ENCODE data around the gene SLITRK1. TPM values are rescaled to one million over a fixed set of nuclear protein-coding genes. Genes with fewer than 3 reads are reported as not detected.

The SLITRK1 gene
- total and polyA plus RNA-seq, 5 donors from 2014 or later: not detected

DNA sequence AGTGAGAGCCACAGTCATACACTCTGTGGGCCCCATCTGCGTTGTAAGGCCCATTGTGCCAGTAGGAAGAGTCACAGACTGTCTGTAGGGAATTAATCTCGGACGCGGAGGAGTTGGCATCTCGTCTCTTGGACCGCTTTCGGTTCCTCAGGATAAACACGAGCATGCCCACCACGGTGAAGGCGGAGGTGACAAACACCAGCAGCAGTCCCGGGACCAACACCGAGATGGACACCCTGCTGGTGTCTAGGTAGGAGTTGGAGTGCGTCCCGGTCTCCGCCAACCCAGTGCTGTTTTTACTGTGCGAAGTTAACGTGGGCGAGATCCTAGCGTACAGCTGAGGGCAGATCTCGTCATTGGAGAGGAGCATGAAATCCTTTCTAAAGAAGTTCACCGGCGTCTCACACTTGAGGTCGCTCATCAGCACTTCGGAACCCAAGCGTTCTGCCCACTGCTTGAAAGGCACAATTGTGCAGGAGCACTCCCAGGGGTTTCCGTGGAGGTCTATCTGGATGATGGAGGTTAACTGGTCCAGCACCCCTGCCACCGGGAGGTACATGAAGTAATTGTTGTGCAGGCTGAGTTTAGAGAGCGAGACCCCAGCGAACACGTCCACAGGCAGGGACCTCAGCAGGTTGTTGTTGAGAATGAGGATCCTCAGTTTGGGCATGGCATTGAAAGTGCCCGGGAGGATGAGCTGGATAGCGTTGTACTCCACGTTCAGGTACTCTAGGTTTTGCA, 2.7 kb downstream of the SLITRK1 start:
- peaks cover 0 to 25% (median 0%) of the 10 kb centered on the region in 4 donors for H3K4me1 Mint-ChIP-seq
- Histone ChIP-seq H3K4me1 (ENCODE audit: control insufficient read depth, insufficient read depth, low read length, poor library complexity, severe bottlenecking) (no peaks in the 10 kb centered on the region), H3K27me3 (ENCODE audit: control insufficient read depth, insufficient read depth, low read length) (peaks cover 2% of the 10 kb centered on the region), H3K36me3 (ENCODE audit: control insufficient read depth, insufficient read depth, low read length) (no peaks in the 10 kb centered on the region), H3K27ac (ENCODE audit: insufficient read depth, low read length, poor library complexity, severe bottlenecking) (no peak overlapping the region), H3K9me3 (ENCODE audit: control insufficient read depth in 2 of 2, low read length in 2 of 2) (no peaks in the 10 kb centered on the region), H3K4me3 (ENCODE audit: low read depth, low read length) (no peak overlapping the region)
- no peak for ATAC-seq (ENCODE audit: low read depth in 2 of 2)
- H3K27ac Mint-ChIP-seq: no peak overlapping the region
- peak overlapping the region in 2 of 4 donors; percentile 37 to 54 for H3K4me3 Mint-ChIP-seq
- H3K36me3 Mint-ChIP-seq: no peaks in the 10 kb centered on the region
- H3K27me3 Mint-ChIP-seq: peaks cover 53% of the 10 kb centered on the region
- peak in 1 of 3 donors; percentile 2 for DNase-seq
- H3K9me3 Mint-ChIP-seq: peaks cover 1 to 17% (median 4%) of the 10 kb centered on the region in 7 donors

DNA sequence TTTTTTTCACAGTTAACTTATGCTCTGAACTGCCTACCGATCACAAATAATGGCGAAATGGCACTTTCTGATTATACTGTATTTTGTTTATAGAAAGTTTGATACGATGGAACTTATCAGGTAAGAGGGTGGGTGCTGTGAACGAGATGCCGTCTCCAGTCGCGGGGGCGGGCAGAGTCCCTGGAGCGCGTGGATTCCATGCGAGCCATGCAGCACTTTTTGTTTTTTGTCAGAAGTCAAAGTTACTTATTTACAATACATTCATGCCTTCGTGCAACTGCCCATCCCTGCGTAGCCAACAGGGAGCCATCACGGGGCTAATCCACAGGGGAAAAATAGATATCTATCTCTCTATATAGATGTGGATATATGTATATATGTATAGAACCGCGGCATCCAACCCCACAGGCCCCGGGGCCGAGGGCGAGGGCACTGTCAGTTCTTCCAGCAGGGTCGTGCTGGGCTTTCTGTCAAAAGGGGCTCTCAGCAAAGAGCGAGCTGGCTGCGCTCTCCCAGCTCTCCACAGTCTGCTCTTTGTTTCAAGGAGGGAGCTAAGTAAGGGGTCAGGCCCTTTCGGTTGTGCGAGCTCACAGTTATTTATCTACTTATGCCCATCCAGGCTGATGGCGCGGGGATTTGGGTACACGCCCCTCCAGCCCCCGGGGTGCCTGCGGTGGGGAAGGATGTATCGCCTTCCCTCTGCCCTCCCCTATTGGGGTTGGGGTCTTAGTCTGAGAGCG, 3.4 kb downstream of the SLITRK1 start:
- Mint-ChIP-seq H3K27ac (no peak overlapping the region), H3K27me3 (peaks cover 50% of the 10 kb centered on the region)

DNA sequence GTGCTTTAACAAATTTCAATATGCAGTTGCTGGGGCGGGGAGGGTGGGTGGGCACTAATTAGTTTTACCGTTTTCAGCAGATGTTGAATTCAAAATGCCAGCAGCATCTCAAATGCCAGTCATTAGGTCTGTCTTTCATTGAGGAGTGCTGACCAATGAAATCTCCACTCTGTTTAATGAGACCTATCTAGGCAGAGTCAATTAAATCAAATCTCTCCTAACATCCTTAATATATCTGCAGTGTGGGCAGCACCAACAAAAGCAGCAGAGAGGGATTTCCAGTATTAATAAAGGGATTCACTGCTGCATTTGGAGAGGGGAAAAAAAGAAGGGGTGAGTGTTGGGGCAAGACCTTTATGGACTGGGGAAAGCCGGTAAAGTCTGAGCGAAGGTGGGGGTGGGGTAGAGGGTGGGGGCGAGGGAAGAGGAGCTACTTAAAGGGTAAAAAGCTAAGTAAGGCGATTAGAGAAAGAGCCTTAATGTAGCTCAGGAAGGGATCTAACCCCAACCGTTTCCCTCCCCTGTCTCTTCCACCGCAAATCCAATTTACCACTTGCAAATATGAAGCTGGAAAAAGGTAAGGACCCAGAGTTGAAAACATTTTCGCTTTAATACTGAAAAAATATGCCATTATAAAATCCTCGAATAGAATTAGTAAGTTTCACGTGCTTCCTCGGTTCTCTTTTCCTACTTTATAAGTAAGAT, 4.5 kb downstream of the SLITRK1 start:
- Mint-ChIP-seq H3K27ac (no peak overlapping the region), H3K27me3 (peaks cover 39% of the 10 kb centered on the region), H3K4me3 (no peak overlapping the region), H3K9me3 (peaks cover 0 to 13% (median 3%) of the 10 kb centered on the region in 7 donors), H3K4me1 (peaks cover 0 to 23% (median 0%) of the 10 kb centered on the region in 4 donors), H3K36me3 (no peaks in the 10 kb centered on the region)
- no peak for DNase-seq
- Histone ChIP-seq H3K27me3 (ENCODE audit: control insufficient read depth, insufficient read depth, low read length) (peaks cover 2% of the 10 kb centered on the region), H3K36me3 (ENCODE audit: control insufficient read depth, insufficient read depth, low read length) (no peaks in the 10 kb centered on the region), H3K4me1 (ENCODE audit: control insufficient read depth, insufficient read depth, low read length, poor library complexity, severe bottlenecking) (no peaks in the 10 kb centered on the region), H3K9me3 (ENCODE audit: control insufficient read depth in 2 of 2, low read length in 2 of 2) (no peaks in the 10 kb centered on the region), H3K27ac (ENCODE audit: insufficient read depth, low read length, poor library complexity, severe bottlenecking) (no peak overlapping the region), H3K4me3 (ENCODE audit: low read depth, low read length) (no peak overlapping the region)
- no peak for ATAC-seq (ENCODE audit: low read depth in 2 of 2)

More for the DNA sequence above, 3.4 kb downstream of the SLITRK1 start:
- no peaks in the 10 kb centered on the region for H3K36me3 Mint-ChIP-seq
- peak overlapping the region in 1 of 4 donors; percentile 54 for H3K4me3 Mint-ChIP-seq
- H3K4me1 ChIP-seq (ENCODE audit: control insufficient read depth, insufficient read depth, low read length, poor library complexity, severe bottlenecking): no peaks in the 10 kb centered on the region
- no peaks in the 10 kb centered on the region for H3K36me3 ChIP-seq (ENCODE audit: control insufficient read depth, insufficient read depth, low read length)
- ATAC-seq (ENCODE audit: low read depth in 2 of 2): no peak
- peaks cover 2% of the 10 kb centered on the region for H3K27me3 ChIP-seq (ENCODE audit: control insufficient read depth, insufficient read depth, low read length)
- DNase-seq: no peak
- H3K4me3 ChIP-seq (ENCODE audit: low read depth, low read length): no peak overlapping the region
- H3K9me3 ChIP-seq (ENCODE audit: control insufficient read depth in 2 of 2, low read length in 2 of 2): no peaks in the 10 kb centered on the region
- H3K4me1 Mint-ChIP-seq: peaks cover 0 to 25% (median 0%) of the 10 kb centered on the region in 4 donors
- H3K27ac ChIP-seq (ENCODE audit: insufficient read depth, low read length, poor library complexity, severe bottlenecking): no peak overlapping the region
- peaks cover under 1 to 17% (median 3%) of the 10 kb centered on the region in 7 donors for H3K9me3 Mint-ChIP-seq

DNA sequence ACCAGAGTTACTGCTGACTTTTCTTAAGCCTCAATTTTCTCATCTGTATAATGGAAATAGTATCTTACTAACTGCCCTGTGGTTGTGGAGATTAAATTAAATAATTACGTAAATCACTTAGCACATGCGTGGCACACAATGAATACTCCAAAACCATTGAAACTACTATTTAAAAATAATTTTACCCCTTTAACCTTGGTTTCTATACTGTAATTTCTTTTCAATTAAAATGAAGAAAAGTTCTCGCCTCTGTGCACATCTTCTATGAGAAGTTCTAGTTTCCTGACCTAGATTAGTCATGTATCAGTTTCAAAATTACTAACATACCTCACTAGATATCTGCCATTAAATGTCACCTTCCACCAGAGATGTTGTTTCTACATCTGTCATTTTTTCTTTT, 5.7 kb downstream of the SLITRK1 start:
- Histone ChIP-seq H3K27ac (ENCODE audit: insufficient read depth, low read length, poor library complexity, severe bottlenecking) (no peak overlapping the region), H3K4me3 (ENCODE audit: low read depth, low read length) (no peak overlapping the region), H3K9me3 (ENCODE audit: control insufficient read depth in 2 of 2, low read length in 2 of 2) (no peaks in the 10 kb centered on the region), H3K4me1 (ENCODE audit: control insufficient read depth, insufficient read depth, low read length, poor library complexity, severe bottlenecking) (no peaks in the 10 kb centered on the region), H3K27me3 (ENCODE audit: control insufficient read depth, insufficient read depth, low read length) (peaks cover 2% of the 10 kb centered on the region), H3K36me3 (ENCODE audit: control insufficient read depth, insufficient read depth, low read length) (no peaks in the 10 kb centered on the region)
- no peak overlapping the region for H3K4me3 Mint-ChIP-seq
- peaks cover 2 to 12% (median 4%) of the 10 kb centered on the region in 7 donors for H3K9me3 Mint-ChIP-seq
- no peak for ATAC-seq (ENCODE audit: low read depth in 2 of 2)
- no peak overlapping the region for H3K27ac Mint-ChIP-seq
- no peaks in the 10 kb centered on the region for H3K36me3 Mint-ChIP-seq
- peaks cover 0 to 19% (median 0%) of the 10 kb centered on the region in 4 donors for H3K4me1 Mint-ChIP-seq
- H3K27me3 Mint-ChIP-seq: peaks cover 31% of the 10 kb centered on the region
- peak in 1 of 3 donors; percentile 6 for DNase-seq

DNA sequence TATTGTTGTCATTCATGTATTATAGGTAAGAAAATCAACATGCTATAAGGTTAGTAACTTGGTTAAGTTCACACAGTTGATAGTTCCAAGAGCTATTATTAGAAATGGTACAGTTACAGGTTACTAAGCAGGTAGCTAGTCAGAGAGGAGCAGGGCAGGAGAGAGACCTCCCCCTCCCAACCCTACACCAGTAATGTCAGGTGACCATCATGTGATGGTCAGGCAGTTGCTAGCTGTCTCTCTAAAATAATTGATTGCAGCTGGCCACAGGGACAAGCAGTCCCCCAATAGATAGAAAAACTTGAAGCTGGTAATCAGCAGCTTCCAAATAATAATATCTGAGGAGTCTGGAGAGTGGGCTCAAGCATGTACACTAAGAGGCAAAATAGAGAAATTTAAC, 14.6 kb downstream of the SLITRK1 start:
- Mint-ChIP-seq H3K4me1 (no peaks in the 10 kb centered on the region), H3K36me3 (no peaks in the 10 kb centered on the region), H3K27me3 (no peaks in the 10 kb centered on the region), H3K9me3 (peaks cover 0 to 11% (median 4%) of the 10 kb centered on the region in 7 donors), H3K4me3 (no peak overlapping the region), H3K27ac (no peak overlapping the region)
- no peak for ATAC-seq (ENCODE audit: low read depth in 2 of 2)
- no peaks in the 10 kb centered on the region for H3K27me3 ChIP-seq (ENCODE audit: control insufficient read depth, insufficient read depth, low read length)
- no peak overlapping the region for H3K27ac ChIP-seq (ENCODE audit: insufficient read depth, low read length, poor library complexity, severe bottlenecking)
- no peak overlapping the region for H3K4me3 ChIP-seq (ENCODE audit: low read depth, low read length)
- H3K9me3 ChIP-seq (ENCODE audit: control insufficient read depth in 2 of 2, low read length in 2 of 2): peaks cover 0 to 2% of the 10 kb centered on the region in 2 experiments
- DNase-seq: no peak
- no peaks in the 10 kb centered on the region for H3K36me3 ChIP-seq (ENCODE audit: control insufficient read depth, insufficient read depth, low read length)
- H3K4me1 ChIP-seq (ENCODE audit: control insufficient read depth, insufficient read depth, low read length, poor library complexity, severe bottlenecking): no peaks in the 10 kb centered on the region

DNA sequence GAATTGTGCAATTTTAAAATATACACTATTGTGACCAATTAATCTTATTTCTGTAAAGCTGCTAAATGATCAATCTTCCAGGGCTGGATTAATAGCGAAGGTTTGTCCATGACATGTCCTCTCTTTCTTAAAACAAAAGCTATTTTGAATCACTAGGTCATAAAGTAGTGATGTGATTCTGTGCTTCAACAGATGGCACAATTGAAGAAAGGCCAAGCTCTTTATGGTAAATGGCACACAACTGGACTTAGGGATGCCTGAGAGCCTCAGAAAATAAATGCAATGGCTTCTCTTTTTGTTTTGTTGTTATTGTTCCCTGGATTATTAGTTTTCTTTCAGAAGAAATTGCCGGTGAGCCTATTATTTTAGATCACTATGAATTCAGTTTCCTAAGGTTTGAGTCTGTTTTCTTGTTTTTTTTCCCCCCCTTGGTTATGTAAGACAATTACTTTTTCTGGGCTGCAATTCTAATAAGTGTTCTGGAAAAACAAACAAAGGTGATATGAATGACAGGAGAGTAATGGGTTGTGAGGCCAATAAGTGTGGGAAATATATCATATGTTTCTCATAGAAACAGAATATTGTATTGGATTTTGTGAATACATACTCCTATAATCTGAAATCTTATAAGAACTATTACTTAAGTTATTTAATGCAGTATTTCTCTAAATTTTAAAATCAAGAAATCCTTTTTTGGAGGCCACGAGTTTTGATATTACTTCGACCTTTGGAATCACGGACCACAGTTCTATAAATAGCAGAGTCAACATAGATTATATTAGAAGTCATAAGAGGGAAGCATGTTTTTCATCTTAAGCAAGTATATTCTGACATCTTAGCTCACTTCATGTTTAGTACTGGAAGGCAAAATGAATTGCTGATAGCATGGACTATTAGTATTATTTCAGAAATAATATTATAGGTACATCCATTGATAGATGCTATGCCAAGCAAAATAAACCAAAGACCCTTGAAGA, 16.8 kb downstream of the SLITRK1 start:
- no peak overlapping the region for H3K4me3 ChIP-seq (ENCODE audit: low read depth, low read length)
- no peak overlapping the region for H3K27ac ChIP-seq (ENCODE audit: insufficient read depth, low read length, poor library complexity, severe bottlenecking)
- no peaks in the 10 kb centered on the region for H3K4me1 ChIP-seq (ENCODE audit: control insufficient read depth, insufficient read depth, low read length, poor library complexity, severe bottlenecking)
- H3K27ac Mint-ChIP-seq: no peak overlapping the region
- no peak overlapping the region for H3K4me3 Mint-ChIP-seq
- ATAC-seq (ENCODE audit: low read depth in 2 of 2): no peak
- H3K9me3 Mint-ChIP-seq: peaks cover 0 to 5% (median 1%) of the 10 kb centered on the region in 7 donors
- H3K9me3 ChIP-seq (ENCODE audit: control insufficient read depth in 2 of 2, low read length in 2 of 2): peaks cover 0 to 2% of the 10 kb centered on the region in 2 experiments
- H3K27me3 ChIP-seq (ENCODE audit: control insufficient read depth, insufficient read depth, low read length): no peaks in the 10 kb centered on the region
- no peaks in the 10 kb centered on the region for H3K4me1 Mint-ChIP-seq
- H3K36me3 ChIP-seq (ENCODE audit: control insufficient read depth, insufficient read depth, low read length): no peaks in the 10 kb centered on the region
- no peaks in the 10 kb centered on the region for H3K27me3 Mint-ChIP-seq
- H3K36me3 Mint-ChIP-seq: no peaks in the 10 kb centered on the region
- no peak for DNase-seq

DNA sequence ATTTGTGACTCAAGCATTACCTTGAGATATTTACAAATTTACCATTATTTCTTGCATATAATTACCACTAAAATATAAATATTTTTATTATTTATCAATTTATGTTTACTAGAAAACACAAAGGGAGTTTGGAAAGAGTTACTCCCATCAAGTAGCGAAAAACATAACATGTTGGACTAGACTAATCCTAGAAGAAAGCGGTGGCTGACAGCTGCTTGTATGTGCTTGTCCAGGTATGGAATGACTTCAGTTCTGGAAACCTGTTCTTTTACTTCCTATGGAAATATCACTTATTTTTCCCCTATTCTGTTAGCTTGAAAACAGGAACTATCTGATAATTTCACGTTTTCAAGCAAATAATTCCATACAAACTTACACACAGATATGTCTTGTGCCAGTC, 28.5 kb downstream of the SLITRK1 start:
- ATAC-seq (ENCODE audit: low read depth in 2 of 2): no peak
- H3K27ac Mint-ChIP-seq: no peak overlapping the region

More for the DNA sequence above, 28.5 kb downstream of the SLITRK1 start:
- Histone ChIP-seq H3K4me1 (ENCODE audit: control insufficient read depth, insufficient read depth, low read length, poor library complexity, severe bottlenecking) (no peaks in the 10 kb centered on the region), H3K36me3 (ENCODE audit: control insufficient read depth, insufficient read depth, low read length) (no peaks in the 10 kb centered on the region), H3K4me3 (ENCODE audit: low read depth, low read length) (no peak overlapping the region), H3K9me3 (ENCODE audit: control insufficient read depth in 2 of 2, low read length in 2 of 2) (no peaks in the 10 kb centered on the region), H3K27ac (ENCODE audit: insufficient read depth, low read length, poor library complexity, severe bottlenecking) (no peak overlapping the region), H3K27me3 (ENCODE audit: control insufficient read depth, insufficient read depth, low read length) (no peaks in the 10 kb centered on the region)
- Mint-ChIP-seq H3K4me1 (no peaks in the 10 kb centered on the region), H3K36me3 (no peaks in the 10 kb centered on the region), H3K4me3 (no peak overlapping the region), H3K27me3 (no peaks in the 10 kb centered on the region), H3K9me3 (peaks cover 0 to 10% (median 0%) of the 10 kb centered on the region in 7 donors)
- DNase-seq: no peak

Data from CD4-positive, CD25-positive, alpha-beta regulatory T cell (primary cell).